Mesenchymal stem cell (in vitro differentiated cells and primary cell): ENCODE results near the gene LMO4.

Experiments used
- DNase-seq: peaks from one replicate; pipeline ENCODE4 v3.0.0-alpha.2; 2013
- H2AFZ ChIP-seq: one replicate; pipeline ENCODE4 v1.6.1; 2013; ENCODE audit warnings: low read depth, mild to moderate bottlenecking, control low read depth, inconsistent platforms, low read length, moderate library complexity
- H2AK5ac ChIP-seq: 2 replicates; pipeline ENCODE4 v1.6.1; 2013; ENCODE audit warnings: low read length, moderate library complexity, mild to moderate bottlenecking, inconsistent platforms; ENCODE audit not compliant: severe bottlenecking
- H2BK120ac ChIP-seq: one replicate; pipeline ENCODE4 v1.6.1; 2013; ENCODE audit warnings: low read depth, mild to moderate bottlenecking, inconsistent platforms, low read length, moderate library complexity
- H2BK12ac ChIP-seq, 2 experiments: one replicate each; pipeline ENCODE4 v1.6.1; 2013; ENCODE audit warnings: inconsistent platforms in 2 of 2, low read length in 2 of 2, mild to moderate bottlenecking in 2 of 2, moderate library complexity in 2 of 2, control low read depth in 1 of 2
- H2BK15ac ChIP-seq: one replicate; pipeline ENCODE4 v1.6.1; 2013; ENCODE audit warnings: mild to moderate bottlenecking, low read depth, inconsistent platforms; ENCODE audit not compliant: poor library complexity, severe bottlenecking
- H2BK5ac ChIP-seq: 2 replicates; pipeline ENCODE4 v1.6.1; 2013; ENCODE audit warnings: low read depth, mild to moderate bottlenecking, low read length, control low read depth, inconsistent platforms; ENCODE audit not compliant: poor library complexity, severe bottlenecking
- H3K14ac ChIP-seq, 2 experiments: one replicate each; pipeline ENCODE4 v1.6.1; 2013; ENCODE audit warnings: inconsistent platforms in 2 of 2, low read length in 2 of 2, control low read depth in 1 of 2, mild to moderate bottlenecking in 1 of 2, moderate library complexity in 1 of 2
- H3K18ac ChIP-seq, 2 experiments: one replicate each; pipeline ENCODE4 v1.6.1; 2013; ENCODE audit warnings: inconsistent platforms in 2 of 2, low read length in 2 of 2, control low read depth in 1 of 2, low read depth in 1 of 2, mild to moderate bottlenecking in 1 of 2
- H3K23ac ChIP-seq, 2 experiments: one replicate each; pipeline ENCODE4 v1.6.1; 2013; ENCODE audit warnings: inconsistent platforms in 2 of 2, low read length in 2 of 2, mild to moderate bottlenecking in 2 of 2, moderate library complexity in 2 of 2, control low read depth in 1 of 2
- H3K27ac ChIP-seq: 2 replicates; pipeline ENCODE4 v1.5.1; 2013; ENCODE audit warnings: mild to moderate bottlenecking, moderate library complexity, low read length, control low read depth, inconsistent platforms; ENCODE audit not compliant: poor library complexity, severe bottlenecking
- H3K27me3 ChIP-seq, 2 experiments: 2 replicates each; pipeline versions ENCODE4 v1.6.1 to v1.7.0; 2013; ENCODE audit warnings: low read length in 2 of 2, mild to moderate bottlenecking in 2 of 2, moderate library complexity in 2 of 2, control low read depth in 1 of 2, inconsistent platforms in 1 of 2; ENCODE audit not compliant: control insufficient read depth in 1 of 2, insufficient read depth in 1 of 2
- H3K36me3 ChIP-seq, 2 experiments: 2 replicates each; pipeline versions ENCODE4 v1.6.1 to v1.7.0; 2013; ENCODE audit warnings: low read length in 2 of 2, control low read depth in 1 of 2, inconsistent platforms in 1 of 2, low read depth in 1 of 2, mild to moderate bottlenecking in 1 of 2; ENCODE audit not compliant: insufficient read depth in 2 of 2, control insufficient read depth in 1 of 2
- H3K4ac ChIP-seq, 2 experiments: one replicate each; pipeline ENCODE4 v1.6.1; 2013; ENCODE audit warnings: inconsistent platforms in 2 of 2, low read length in 2 of 2, mild to moderate bottlenecking in 2 of 2, moderate library complexity in 2 of 2, control low read depth in 1 of 2, low read depth in 1 of 2
- H3K4me1 ChIP-seq: 2 replicates; pipeline ENCODE4 v1.6.1; 2013; ENCODE audit warnings: low read depth, low read length, control low read depth; ENCODE audit not compliant: control insufficient read depth, insufficient read depth
- H3K4me2 ChIP-seq: 2 replicates; pipeline ENCODE4 v1.6.1; 2013; ENCODE audit warnings: low read length, mild to moderate bottlenecking, inconsistent platforms; ENCODE audit not compliant: poor library complexity, severe bottlenecking
- H3K4me3 ChIP-seq, 2 experiments: 2 replicates each; pipeline versions ENCODE4 v1.5.1 to v1.7.0; 2013; ENCODE audit warnings: low read length in 2 of 2, mild to moderate bottlenecking in 2 of 2, control low read depth in 1 of 2, low read depth in 1 of 2; ENCODE audit not compliant: insufficient read depth in 1 of 2
- H3K79me1 ChIP-seq: replicated peaks from 2 replicates; pipeline ENCODE4 v1.6.1; 2013; ENCODE audit warnings: mild to moderate bottlenecking, control low read depth, low read length, inconsistent platforms; ENCODE audit not compliant: poor library complexity, severe bottlenecking
- H3K9ac ChIP-seq: 2 replicates; pipeline ENCODE4 v1.7.0; 2013; ENCODE audit warnings: mild to moderate bottlenecking, low read length, moderate library complexity
- H3K9me3 ChIP-seq: 2 replicates; pipeline ENCODE4 v1.7.0; 2013; ENCODE audit warnings: mild to moderate bottlenecking, low read length; ENCODE audit not compliant: control insufficient read depth
- H4K8ac ChIP-seq: one replicate; pipeline ENCODE4 v1.6.1; 2013; ENCODE audit warnings: inconsistent platforms, mild to moderate bottlenecking, low read length, moderate library complexity
- H4K91ac ChIP-seq: one replicate; pipeline ENCODE4 v1.6.1; 2013; ENCODE audit warnings: mild to moderate bottlenecking, low read length, inconsistent platforms
- WGBS: methylation state at CpG from one replicate; pipeline ENCODE4 v1.1.7; 2013; ENCODE audit warnings: mixed read lengths; 5-methylcytosine and 5-hydroxymethylcytosine counted together

The LMO4 gene

DNA sequence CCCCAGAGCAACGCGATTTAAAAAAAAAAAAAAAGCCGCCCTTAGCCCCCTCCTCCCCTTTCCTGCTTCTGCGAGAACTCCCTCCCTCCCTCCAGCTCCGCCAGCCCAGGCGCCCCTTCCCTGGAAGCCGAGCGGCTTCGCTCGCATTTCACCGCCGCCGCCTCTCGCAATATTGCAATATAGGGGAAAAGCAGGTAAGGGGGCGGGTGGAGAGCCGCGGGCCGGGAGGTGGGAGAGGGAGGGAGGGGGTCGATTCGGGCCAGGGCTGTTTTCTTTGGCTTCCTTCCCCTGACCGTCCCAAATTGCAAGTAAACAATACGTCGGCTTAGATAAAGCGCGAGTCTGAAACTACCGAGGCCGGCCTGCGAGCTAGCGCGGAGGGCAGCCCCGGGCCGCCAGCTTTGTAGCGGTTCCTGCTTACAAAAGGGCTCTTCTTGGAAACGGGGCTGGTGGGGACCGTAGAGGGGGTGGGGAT lies 408 bp downstream of the LMO4 start:
- peak overlapping the region; percentile 85 to 91 for H3K18ac ChIP-seq
- H3K4me2 ChIP-seq: peak overlapping the region; percentile 74
- H2AFZ ChIP-seq: no peak overlapping the region
- peak overlapping the region; percentile 95 for H3K9ac ChIP-seq
- peak overlapping the region in 1 of 2 experiments; percentile 9 for H3K14ac ChIP-seq
- 1% methylated on average over 23 of the region's 35 CpGs for WGBS
- H4K8ac ChIP-seq: peak overlapping the region; percentile 75
- H3K79me1 ChIP-seq: peaks cover 6% of the 10 kb centered on the region
- H3K4me3 ChIP-seq: peak overlapping the region; percentile 88 to 92
- peak overlapping the region; percentile 85 for H3K27ac ChIP-seq
- peaks cover 0 to 14% of the 10 kb centered on the region in 2 experiments for H3K36me3 ChIP-seq
- peak overlapping the region; percentile 89 for H2BK15ac ChIP-seq
- no peaks in the 10 kb centered on the region for H3K27me3 ChIP-seq
- H4K91ac ChIP-seq: peak overlapping the region; percentile 34
- H2BK12ac ChIP-seq: peak overlapping the region in 1 of 2 experiments; percentile 18
- DNase-seq: peak; percentile 56
- H3K4me1 ChIP-seq: peaks cover 4% of the 10 kb centered on the region
- H2AK5ac ChIP-seq: no peak overlapping the region
- no peak overlapping the region for H3K23ac ChIP-seq
- H3K4ac ChIP-seq: peak overlapping the region in 1 of 2 experiments; percentile 40
- H2BK120ac ChIP-seq: peak overlapping the region; percentile 89
- H2BK5ac ChIP-seq: peak overlapping the region; percentile 89
- H3K9me3 ChIP-seq: no peaks in the 10 kb centered on the region

DNA sequence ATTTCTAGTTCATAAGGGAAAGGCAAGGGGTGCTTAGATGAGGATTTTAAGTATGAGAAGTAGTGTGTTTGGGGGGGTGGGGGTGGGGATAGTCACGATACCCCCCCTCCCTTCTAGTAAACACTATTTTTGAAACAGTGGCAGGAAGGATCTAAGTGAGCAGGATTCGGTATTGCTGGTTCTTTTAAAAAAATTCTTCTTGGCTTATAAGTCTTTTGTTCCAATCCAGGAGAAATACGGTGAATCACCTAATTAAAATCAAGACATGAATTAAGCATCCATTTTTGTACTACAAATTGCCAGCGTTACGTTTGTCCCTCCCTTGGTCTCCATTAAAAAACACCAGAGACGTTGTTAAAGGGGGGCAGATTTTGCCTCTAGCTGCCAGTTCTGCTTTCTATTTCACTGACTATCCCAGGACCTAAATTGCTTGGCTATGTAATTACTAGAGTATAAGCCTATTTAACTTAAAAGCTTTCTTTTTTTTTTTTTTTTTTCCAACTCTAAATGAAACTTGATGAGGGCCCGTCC lies 911 bp downstream of the LMO4 start:
- Histone ChIP-seq H3K9me3 (no peaks in the 10 kb centered on the region), H2BK15ac (no peak overlapping the region), H3K9ac (peak overlapping the region; percentile 95), H3K4me1 (peaks cover 9% of the 10 kb centered on the region), H3K4ac (no peak overlapping the region), H3K4me3 (peak overlapping the region; percentile 88 to 92), H4K8ac (no peak overlapping the region), H2AK5ac (no peak overlapping the region), H3K79me1 (peaks cover 10% of the 10 kb centered on the region), H2BK5ac (no peak overlapping the region), H3K27me3 (no peaks in the 10 kb centered on the region), H2AFZ (no peak overlapping the region), H2BK120ac (peak overlapping the region; percentile 89), H3K18ac (peak overlapping the region; percentile 85 to 91), H3K23ac (no peak overlapping the region), H2BK12ac (no peak overlapping the region), H4K91ac (no peak overlapping the region), H3K27ac (peak overlapping the region; percentile 85), H3K14ac (peak overlapping the region in 1 of 2 experiments; percentile 9), H3K4me2 (peak overlapping the region; percentile 74), H3K36me3 (peaks cover 0 to 14% of the 10 kb centered on the region in 2 experiments)
- peak; percentile 55 for DNase-seq
- WGBS: 0% methylated on average over 4 of the region's 7 CpGs

DNA sequence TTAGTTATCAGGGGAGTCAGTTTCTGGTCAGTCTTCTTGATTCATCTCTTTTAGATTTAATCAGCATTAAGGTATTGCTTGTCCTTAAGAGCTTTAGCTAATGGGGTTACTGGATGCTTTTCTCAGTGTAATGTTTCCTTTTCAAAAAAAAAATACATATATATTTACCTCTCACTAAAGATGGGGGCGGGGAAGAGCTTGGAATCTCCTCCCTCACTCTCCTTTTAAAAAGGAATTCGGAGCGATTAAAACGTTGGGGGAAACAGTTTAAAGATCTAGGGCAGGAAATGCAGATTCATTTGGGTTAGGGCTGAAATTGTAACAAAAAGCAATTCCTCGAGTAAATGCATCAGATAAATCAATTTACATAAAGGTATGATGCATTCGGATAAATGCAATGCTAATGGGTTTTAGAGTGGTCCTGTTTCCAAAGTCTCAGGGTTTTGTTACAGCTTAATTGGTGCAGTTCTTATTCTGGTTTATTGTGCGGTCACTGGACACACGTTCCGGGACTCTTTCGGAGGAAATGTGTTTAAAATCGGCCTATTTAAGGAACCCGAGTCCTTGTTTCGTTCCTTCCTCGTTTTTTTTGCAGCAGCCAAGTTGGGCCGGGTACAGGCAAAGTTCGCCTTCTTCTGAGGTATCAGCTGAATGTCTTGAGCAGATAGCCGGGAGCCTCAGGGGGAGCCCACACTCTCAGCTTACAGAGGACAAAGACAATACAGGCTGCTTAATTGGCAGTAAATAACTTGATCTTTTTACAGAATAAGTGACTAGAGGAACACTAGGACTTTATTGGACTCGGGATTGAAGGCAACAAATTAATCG lies 1.6 kb downstream of the LMO4 start:
- peaks cover 10% of the 10 kb centered on the region for H3K4me1 ChIP-seq
- H2BK15ac ChIP-seq: no peak overlapping the region
- H2BK5ac ChIP-seq: no peak overlapping the region
- WGBS: under 1% methylated on average over 15 of the region's 19 CpGs
- DNase-seq: peak; percentile 50
- no peak overlapping the region for H3K23ac ChIP-seq
- no peak overlapping the region for H3K14ac ChIP-seq
- H3K9ac ChIP-seq: peak overlapping the region; percentile 95
- H4K8ac ChIP-seq: no peak overlapping the region
- no peaks in the 10 kb centered on the region for H3K9me3 ChIP-seq
- H3K79me1 ChIP-seq: peaks cover 10% of the 10 kb centered on the region
- H4K91ac ChIP-seq: no peak overlapping the region
- no peak overlapping the region for H2AK5ac ChIP-seq
- peak overlapping the region; percentile 49 for H3K27ac ChIP-seq
- H3K4ac ChIP-seq: no peak overlapping the region
- peaks cover 0 to 14% of the 10 kb centered on the region in 2 experiments for H3K36me3 ChIP-seq
- H2BK120ac ChIP-seq: no peak overlapping the region
- peak overlapping the region in 1 of 2 experiments; percentile 79 for H3K18ac ChIP-seq
- peak overlapping the region; percentile 92 for H3K4me2 ChIP-seq
- no peak overlapping the region for H2AFZ ChIP-seq
- no peaks in the 10 kb centered on the region for H3K27me3 ChIP-seq
- no peak overlapping the region for H2BK12ac ChIP-seq
- H3K4me3 ChIP-seq: peak overlapping the region in 1 of 2 experiments; percentile 88

DNA sequence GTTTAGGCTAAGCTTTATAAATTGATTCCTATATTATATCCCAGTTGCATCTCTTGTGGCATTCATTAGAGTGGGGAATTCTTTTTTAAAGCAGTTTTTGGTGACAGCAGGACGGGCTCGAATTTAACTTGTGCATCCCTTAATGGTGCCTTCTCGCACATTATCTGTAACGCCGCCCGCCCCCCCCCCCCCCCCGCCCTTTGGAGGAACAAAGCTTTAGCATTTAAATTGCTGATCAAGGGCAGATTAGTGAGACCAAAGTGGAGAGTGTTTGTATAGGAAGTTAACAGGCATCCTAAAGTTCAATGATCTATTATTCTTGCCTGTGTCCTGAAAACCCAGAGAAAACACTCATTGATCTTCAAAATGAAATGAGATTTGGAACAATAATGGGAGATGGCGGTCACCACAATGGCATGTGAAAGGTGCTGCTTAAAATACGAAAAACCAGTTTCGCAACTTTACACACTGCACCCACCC lies 2.2 kb downstream of the LMO4 start:
- H3K4ac ChIP-seq: peak overlapping the region in 1 of 2 experiments; percentile 9
- no peak overlapping the region for H4K91ac ChIP-seq

More for the DNA sequence above, 2.2 kb downstream of the LMO4 start:
- peak overlapping the region; percentile 49 for H2BK120ac ChIP-seq
- H3K9ac ChIP-seq: peak overlapping the region; percentile 95
- no peak overlapping the region for H2BK15ac ChIP-seq
- H3K9me3 ChIP-seq: no peaks in the 10 kb centered on the region
- peak overlapping the region in 1 of 2 experiments; percentile 17 for H2BK12ac ChIP-seq
- no peak overlapping the region for H2AFZ ChIP-seq
- H3K27ac ChIP-seq: peak overlapping the region; percentile 53
- H3K4me1 ChIP-seq: peaks cover 10% of the 10 kb centered on the region
- H4K8ac ChIP-seq: no peak overlapping the region
- H3K27me3 ChIP-seq: no peaks in the 10 kb centered on the region
- H2AK5ac ChIP-seq: no peak overlapping the region
- 3% methylated on average over 3 of the region's 10 CpGs for whole genome bisulfite sequencing
- H3K36me3 ChIP-seq: peaks cover 0 to 14% of the 10 kb centered on the region in 2 experiments
- no peak overlapping the region for H3K23ac ChIP-seq
- H3K4me3 ChIP-seq: peak overlapping the region; percentile 65 to 88
- H3K18ac ChIP-seq: peak overlapping the region; percentile 79
- H3K4me2 ChIP-seq: peak overlapping the region; percentile 92
- H2BK5ac ChIP-seq: no peak overlapping the region
- peaks cover 10% of the 10 kb centered on the region for H3K79me1 ChIP-seq
- no peak for DNase-seq
- peak overlapping the region in 1 of 2 experiments; percentile 13 for H3K14ac ChIP-seq
